Stimulated activated CD4-positive, alpha-beta T cell treated with anti-CD3 and anti-CD28 coated beads, Interleukin-12 subunit alpha, Interleukin-12 subunit beta, amount 100 ng/mL, for 4 hours (primary cell): ENCODE results near the gene TBCK.
"Not testable (repeated sequence)": the region's sequence is repeated elsewhere in the genome, so short reads cannot be mapped to it uniquely, and the experiment has no call there.

Source experiments
- DNase-seq: peaks from one replicate; pipeline ENCODE4 v3.0.0-alpha.2; 2020

TBCK gene

GRCh38 chr4:106315968-106316772 is at the start of gene TBCK, which contains the start of gene AIMP1:
TBCK (minus strand) TSS chr4:106316209; CDS start chr4:106308960, 7,249 bp downstream.
AIMP1 (plus strand) TSS chr4:106316550; CDS start chr4:106325010, 8,460 bp downstream.
- peak; percentile 79 for DNase-seq

- no peak for DNase-seq
Observed at GRCh38 chr4:106365613-106366012, 49.6 kb upstream of the TBCK start.

- DNase-seq: no peak
Observed at GRCh38 chr4:106364282-106364681, 48.3 kb upstream of the TBCK start.

GRCh38 chr4:106362086-106362825 is 46.2 kb upstream of the TBCK start:
- DNase-seq: no peak

- no peak for DNase-seq
Observed at GRCh38 chr4:106358899-106359298, 42.9 kb upstream of the TBCK start.

- DNase-seq: no peak
Observed at GRCh38 chr4:106355193-106355592, 39.2 kb upstream of the TBCK start.

- no peak for DNase-seq
Observed at GRCh38 chr4:106353786-106354185, 37.8 kb upstream of the TBCK start.

- DNase-seq: no peak
Observed at GRCh38 chr4:106351016-106351415, 35.0 kb upstream of the TBCK start.

- DNase-seq: no peak
Observed at GRCh38 chr4:106347167-106347566, 31.2 kb upstream of the TBCK start.

- DNase-seq: no peak
Observed at GRCh38 chr4:106344647-106344970, 28.6 kb upstream of the TBCK start.

GRCh38 chr4:106343865-106344646 is 28.0 kb upstream of the TBCK start:
- no peak for DNase-seq

GRCh38 chr4:106340774-106341173 is 24.8 kb upstream of the TBCK start:
- DNase-seq: no peak

GRCh38 chr4:106339431-106339830 is 23.4 kb upstream of the TBCK start:
- no peak for DNase-seq

GRCh38 chr4:106338671-106339070 is 22.7 kb upstream of the TBCK start:
- no peak for DNase-seq

GRCh38 chr4:106337916-106338315 is 21.9 kb upstream of the TBCK start:
- no peak for DNase-seq

GRCh38 chr4:106336618-106337017 is 20.6 kb upstream of the TBCK start:
- DNase-seq: no peak

- DNase-seq: no peak
Observed at GRCh38 chr4:106334741-106335470, 18.9 kb upstream of the TBCK start.

- DNase-seq: no peak
Observed at GRCh38 chr4:106333186-106333585, 17.2 kb upstream of the TBCK start.

- DNase-seq: no peak
Observed at GRCh38 chr4:106329041-106329618, 13.1 kb upstream of the TBCK start.

- DNase-seq: no peak
Observed at GRCh38 chr4:106325800-106326199, 9.8 kb upstream of the TBCK start.

- DNase-seq: no peak
Observed at GRCh38 chr4:106323119-106323518, 7.1 kb upstream of the TBCK start.

- DNase-seq: not testable (repeated sequence)
Observed at GRCh38 chr4:106321814-106322213, 5.8 kb upstream of the TBCK start.
